ENCODE results near the gene HS3ST6.
"Not testable (repeated sequence)": the region's sequence is repeated elsewhere in the genome, so short reads cannot be mapped to it uniquely, and the experiment has no call there.

Gene HS3ST6

DNA sequence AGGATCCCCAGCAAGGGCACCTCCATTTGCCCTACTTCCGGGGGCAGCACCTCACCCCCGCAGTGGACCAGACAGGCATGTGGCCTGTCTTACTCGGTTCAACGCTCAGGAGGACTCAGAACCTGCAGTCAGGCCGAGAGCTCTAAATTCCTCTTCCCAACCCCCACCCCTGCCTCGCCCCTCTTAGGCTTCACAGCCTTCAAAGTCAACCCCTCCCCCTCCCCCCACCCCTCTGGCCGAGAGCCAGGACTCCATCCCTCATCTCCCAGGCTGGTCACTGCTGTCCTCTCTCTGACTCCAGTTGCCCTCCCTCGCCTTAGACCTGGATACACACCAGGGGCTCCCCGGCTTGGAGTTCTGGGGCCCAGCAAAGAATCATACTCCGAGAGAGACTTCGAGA lies 8.1 kb upstream of the HS3ST6 start:
- DNase-seq (ENCODE audit: low spot score), result no peak

DNA sequence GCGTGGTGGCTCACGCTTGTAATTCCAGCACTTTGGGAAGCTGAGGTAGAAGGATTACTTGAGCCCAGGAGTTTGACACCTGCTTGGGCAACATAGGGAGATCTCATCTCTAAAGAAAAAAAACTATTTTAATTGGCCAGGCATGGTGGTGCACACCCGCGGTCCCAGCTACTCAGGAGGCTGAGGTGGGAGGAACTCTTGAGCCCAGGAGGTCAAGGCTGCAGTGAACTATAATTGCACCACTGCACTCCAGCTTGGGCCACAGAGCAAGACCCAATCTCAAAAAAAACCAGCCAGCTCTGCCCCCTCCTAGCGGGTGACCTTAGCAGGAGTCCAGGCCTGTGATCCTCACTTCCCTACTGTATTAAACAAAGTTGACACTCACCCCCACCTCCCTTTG lies 5.9 kb upstream of the HS3ST6 start:
- no peak for DNase-seq (ENCODE audit: low spot score)

DNA sequence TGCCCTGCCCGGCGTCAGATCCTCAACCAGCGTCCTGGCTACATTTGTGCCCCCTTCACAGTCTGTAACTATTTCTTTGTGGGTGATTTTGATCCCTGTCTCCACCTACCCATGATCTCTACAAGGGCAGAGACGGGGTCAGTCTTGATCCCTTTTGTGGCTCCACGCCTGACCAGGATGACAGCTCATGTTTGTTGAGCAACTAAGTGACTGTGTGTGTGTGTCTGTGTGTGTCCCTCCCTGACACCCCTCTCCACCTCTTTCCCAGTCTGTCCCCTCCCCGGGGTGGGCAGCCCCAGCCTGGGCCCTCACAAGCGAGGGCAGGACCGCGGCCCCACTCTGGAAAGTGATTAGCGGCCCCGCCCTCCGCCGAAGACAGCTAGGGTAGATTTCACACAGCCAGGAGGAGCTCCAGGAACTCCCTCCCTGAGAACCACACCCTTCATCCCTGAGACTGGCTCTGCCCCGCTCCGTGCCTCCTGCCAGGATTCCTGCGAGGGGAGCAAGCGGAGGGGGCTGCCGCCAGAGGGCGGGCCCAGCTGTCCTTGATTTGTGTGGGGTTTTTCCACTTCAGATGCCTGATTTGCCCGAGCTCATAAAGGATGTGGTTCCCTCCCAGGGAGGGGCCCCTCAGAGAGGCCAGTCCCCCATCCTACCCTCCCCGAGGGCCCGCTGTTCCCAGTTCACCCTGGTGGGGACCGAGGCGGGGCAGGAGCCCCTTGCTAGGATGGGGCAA lies 5.3 kb upstream of the HS3ST6 start:
- peak; percentile 82 for DNase-seq (ENCODE audit: low spot score)

DNA sequence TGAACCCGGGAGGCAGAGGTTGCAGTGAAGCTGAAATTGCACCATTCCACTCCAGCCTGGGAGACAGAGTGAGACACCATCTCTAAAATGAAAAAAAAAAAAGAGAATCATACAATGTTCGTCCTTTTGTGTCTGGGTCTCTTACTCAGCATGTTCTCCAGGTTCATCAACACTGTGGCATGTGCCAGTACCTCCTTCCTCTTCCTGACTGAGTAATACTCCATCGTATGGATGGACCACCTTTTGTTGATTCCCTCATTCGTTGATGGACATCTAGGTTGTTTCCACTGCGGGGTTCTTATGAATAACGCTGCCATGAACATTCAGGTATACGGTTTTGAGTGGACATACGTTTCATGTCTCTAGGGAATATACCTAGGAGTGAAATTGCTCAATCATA lies 4.1 kb upstream of the HS3ST6 start:
- DNase-seq (ENCODE audit: low spot score), result no peak

DNA sequence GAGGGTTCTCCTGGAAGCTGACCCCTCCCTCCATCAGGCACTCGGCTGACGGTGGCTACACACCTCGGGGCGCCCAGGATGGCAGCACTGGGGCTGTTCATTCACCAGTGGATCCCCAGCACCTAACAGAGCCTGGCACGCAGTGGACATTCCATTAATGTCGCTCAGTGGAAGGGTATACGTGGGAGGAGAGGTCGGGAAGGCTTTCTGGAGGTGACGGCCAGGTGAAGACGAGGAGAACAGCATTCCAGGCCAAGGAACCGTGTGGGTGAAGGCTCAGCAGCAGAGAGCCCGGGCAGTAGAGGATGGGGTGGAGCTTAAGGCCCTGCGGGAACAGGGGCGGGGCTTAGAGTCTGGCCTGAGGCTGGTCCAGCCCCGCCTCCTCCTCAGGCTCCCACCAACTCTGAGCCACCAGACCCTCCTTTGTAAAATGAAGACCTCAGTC lies 2.5 kb upstream of the HS3ST6 start:
- peak; percentile 76 for DNase-seq (ENCODE audit: low spot score)

DNA sequence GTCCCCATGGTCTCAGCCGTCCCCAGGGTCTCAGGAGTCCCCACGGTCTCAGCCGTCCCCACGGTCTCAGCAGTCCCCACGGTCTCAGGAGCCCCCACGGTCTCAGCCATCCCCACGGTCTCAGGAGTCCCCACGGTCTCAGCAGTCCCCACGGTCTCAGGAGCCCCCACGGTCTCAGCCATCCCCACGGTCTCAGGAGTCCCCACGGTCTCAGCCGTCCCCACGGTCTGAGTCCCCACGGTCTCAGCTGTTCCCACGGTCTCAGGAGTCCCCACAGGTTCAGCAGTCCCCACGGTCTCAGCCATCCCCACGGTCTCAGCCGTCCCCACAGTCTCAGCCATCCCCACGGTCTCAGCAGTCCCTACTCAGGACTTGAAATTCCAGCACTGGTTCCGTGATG lies 1.9 kb upstream of the HS3ST6 start:
- DNase-seq (ENCODE audit: low spot score), result not testable (repeated sequence)

DNA sequence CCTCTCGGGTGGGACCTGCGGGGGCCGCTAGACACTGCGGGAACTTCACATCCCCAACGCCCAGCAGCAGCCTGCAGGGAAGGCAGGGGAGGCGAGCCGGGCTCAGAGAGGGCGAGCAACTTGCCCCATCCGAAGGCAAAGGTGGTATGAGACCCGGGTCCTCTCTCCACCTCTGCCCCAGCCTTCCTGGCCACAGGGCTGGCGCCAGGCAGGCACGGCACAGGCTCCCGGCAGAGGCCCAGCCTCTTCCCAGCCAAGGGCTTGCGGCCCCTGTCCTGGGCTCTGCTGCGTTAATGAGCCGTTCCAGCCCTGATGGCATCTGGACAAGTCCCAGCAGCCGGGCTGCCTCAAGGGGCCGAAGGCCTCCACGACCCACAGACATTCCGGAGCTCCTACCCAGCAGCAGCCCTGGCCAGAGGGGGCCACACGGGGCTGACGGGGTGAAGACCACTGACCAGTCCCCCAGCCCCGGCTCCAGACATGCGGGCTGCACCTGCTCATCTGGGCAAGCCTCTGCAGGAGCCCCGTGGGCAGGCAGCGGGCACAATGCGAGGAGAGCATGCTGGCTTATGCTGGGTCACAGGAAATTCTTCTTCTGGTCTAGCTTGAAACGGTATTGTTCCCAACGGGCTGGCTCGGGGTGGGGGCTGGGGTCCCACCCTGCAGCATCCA lies 1.2 kb upstream of the HS3ST6 start:
- peak; percentile 60 for DNase-seq (ENCODE audit: low spot score)

DNA sequence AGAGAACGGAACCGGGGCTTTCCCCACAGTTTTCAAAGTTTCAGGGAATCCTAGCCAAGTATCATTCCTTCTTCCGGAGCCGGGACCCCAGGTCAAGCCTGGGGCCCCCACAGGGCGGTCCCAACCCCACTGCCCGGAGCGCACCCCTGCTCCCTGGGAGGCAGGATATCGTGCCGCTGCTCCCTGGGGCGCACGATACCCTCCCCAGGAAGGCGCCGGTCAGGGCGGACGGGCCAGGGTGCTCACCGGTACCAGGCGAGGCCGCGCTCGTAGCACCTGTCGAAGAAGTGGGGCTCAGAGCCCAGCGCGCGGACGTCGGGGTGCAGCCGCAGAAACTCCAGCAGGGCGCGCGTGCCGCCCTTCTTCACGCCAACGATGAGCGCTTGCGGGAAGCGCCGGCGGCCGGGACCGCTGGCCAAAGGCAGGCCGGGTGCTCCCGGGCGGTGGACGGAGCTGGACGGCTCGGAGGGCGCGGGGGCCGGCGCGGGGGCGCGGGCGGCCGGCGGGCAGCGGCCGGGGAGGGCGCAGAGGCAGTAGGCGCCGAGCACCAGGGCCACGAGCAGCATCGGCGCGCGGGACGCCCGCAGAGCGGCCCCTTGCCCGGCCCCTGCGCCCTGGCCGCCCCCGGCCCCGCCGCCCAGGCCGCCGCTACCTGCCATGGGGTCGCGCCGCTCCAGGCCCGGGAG lies 407 bp downstream of the HS3ST6 start:
- peak; percentile 57 for DNase-seq (ENCODE audit: low spot score)

DNA sequence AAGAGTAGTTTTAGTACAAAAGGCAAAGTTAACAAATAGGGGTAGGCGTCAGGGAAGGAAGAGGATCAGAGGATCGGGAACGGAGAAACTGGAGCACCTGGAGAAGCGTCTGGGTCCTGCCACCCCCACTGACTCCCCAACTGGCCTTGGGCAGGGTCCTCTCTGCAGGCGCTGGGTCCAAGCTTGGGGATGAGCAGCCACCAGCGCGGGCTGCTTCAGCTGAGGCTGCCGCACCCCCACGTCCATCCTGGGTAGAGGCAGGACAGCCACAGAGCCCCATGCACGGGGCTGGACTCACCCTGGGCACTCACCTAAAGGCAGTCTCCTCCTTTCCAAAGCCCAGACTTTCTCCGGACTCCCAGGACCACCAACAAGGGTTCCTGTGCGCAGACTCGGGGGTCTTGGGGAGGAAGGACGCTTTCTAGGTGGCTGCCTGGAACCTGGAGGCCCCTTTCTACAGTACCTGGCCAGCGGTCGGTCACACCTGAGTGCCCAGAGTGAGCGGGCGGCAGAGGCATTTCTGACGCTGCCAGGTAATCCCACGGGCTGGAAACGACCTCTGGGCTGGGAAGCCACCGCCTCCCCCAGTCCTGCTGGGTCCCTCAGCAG lies 1.1 kb downstream of the HS3ST6 start:
- DNase-seq (ENCODE audit: low spot score), result no peak

DNA sequence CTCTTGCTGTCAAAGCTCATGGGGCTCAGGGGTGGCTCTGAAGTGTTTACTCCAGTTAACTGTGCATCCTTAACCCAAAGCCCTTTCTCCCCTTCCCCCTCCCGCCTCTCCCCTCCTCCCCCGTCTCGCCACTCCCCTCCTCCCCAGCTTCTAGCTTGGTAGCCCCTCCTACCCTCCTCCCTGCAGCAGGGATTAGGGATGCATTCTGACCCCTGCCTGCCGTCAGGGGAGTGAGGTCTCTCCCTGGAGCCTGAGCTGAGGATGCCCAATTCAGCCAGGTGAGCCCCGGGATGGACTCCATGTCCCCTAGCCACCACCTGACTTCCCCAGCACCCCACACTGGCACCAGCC lies 1.6 kb downstream of the HS3ST6 start:
- DNase-seq (ENCODE audit: low spot score), result peak; percentile 64

DNA sequence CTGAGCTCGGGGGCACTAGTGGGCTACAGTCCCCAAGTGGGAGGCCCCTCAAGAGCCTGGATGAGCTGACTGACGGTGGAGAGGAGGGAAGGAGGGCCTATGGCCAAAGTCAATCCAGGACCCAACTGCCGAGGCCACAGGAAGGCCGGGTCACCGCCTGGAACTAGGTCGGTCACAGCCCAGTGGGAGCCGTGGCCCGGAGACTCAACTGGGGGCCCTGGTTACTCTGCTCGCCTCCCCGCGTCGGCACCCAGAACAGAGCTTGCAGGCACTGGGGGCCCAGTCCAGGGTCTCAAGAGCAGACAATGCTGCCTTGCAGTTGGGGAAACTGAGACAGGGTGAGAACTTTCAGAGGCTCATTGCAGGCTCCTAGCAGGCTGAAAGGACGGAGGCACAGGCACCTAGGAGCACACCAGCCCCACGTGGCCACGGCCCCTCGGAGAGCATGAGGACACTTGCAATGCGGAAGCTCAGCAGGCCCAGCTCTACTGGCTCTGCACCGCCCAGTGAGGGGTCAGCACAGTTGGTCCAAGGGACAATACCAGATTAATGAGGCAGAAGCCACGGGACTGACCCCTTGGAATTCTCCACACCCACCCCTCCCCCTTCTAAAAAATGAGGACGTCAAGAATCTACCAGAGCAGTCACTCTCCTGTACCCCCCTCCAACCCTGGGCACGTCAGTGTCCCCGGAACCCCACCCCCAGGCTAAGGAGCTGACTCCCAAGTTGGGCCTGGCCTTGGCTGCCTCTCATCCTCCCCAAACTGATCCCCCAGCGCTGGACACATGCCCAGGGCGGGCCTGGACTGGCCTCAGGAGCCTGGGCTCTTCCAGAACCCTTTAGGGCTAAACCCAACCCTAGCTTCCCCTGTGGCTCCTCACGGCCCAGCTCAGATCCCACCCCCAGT lies 2.2 kb downstream of the HS3ST6 start:
- peak; percentile 50 for DNase-seq (ENCODE audit: low spot score)

DNA sequence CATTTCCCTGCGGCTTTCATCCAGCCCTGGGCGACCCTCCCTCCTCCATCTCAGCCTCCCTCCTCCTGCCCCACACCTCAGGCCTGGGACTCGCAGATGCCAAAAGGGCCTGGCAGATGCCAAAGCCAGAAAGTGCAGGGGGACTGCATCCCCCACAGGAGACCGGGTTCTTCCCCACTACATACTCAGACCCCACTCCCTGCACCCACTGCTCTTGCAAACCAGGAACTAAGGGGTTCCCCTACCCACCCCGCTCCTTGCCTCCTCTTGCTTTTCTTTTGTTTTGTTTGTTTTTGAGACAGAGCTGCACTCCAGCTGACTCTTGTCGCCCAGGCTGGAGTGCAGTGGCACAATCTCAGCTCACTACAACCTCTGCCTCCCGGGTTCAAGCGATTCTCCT lies 3.2 kb downstream of the HS3ST6 start:
- DNase-seq (ENCODE audit: low spot score), result no peak

DNA sequence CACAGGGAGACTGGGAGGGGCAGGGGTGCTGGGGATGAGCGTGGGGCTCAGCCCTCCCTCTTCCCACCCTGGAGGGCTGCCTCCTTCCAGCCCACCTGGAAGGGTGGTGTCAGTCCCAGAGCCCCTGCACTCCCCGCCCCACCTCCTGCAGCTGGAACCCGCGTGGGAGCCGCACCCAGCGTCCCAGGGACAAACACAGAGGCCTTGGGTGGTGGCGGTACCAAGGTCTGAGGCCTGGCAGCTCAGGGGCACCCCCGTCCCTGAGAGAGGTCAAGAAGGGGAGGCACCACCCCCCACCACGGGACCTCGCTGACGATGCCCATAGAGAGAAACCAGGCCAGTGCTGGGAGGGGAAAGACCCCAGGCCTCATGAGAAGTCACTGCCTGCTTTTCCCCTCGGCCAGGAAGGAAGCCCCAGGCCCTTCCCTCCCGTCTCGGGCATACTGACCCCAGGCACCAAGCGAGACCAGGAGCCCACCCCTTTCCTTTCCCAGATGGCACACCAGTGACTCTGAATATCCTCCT lies 4.1 kb downstream of the HS3ST6 start:
- DNase-seq (ENCODE audit: low spot score), result no peak

DNA sequence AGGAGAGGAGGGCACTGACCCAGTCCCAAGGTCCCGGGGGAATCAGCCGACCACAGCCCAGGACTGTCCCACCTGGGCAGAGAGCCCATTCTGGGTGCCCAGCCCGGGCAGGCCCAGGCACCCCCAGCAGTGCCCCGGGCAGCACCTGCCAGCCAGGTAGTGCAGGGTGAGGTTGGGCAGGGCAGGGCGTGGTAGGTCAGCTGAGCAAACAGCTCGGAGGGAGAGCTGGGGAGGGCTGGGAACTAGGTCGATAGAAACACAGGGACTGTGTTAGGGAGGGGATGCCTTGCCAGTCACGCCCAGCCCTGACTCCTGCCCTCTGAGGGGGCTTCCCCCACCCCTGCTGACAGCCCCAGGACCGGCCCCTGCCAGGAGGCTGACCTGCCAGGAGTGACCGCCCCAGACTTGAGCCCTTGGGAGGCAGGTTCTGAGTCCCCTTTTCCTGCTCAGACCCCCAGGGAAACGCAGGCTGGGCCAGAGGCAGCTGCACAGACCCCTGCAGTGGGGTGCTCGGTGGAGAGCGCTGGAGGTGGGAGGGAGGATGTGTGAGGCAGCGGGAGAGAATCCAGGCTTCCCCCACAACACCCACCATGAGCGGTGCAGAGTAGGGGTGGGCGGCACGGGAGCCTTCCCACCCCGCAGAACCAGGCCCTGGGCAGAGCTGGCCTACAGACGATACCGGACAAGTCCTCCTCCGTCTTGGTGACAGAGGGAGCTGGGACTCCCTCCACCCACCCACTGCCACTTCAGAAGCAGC lies 4.7 kb downstream of the HS3ST6 start:
- no peak for DNase-seq (ENCODE audit: low spot score)

DNA sequence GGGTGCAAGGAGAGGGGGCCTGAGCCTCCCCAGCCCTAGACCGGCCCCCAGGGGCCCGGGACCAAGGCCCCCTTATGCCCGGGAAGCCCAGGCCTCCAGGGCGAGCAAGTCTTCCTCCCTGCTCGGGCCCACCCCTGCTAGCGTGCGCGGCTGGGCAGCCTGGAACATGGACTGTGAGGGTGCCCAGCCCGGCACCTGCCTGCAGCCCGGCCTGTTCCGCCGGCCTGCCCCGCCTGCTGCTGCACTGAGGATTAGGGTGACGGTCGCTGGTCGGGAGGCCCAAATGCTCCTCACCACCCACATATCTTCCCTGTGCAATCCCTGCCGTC lies 6.0 kb downstream of the HS3ST6 start:
- DNase-seq (ENCODE audit: low spot score), result no peak

DNA sequence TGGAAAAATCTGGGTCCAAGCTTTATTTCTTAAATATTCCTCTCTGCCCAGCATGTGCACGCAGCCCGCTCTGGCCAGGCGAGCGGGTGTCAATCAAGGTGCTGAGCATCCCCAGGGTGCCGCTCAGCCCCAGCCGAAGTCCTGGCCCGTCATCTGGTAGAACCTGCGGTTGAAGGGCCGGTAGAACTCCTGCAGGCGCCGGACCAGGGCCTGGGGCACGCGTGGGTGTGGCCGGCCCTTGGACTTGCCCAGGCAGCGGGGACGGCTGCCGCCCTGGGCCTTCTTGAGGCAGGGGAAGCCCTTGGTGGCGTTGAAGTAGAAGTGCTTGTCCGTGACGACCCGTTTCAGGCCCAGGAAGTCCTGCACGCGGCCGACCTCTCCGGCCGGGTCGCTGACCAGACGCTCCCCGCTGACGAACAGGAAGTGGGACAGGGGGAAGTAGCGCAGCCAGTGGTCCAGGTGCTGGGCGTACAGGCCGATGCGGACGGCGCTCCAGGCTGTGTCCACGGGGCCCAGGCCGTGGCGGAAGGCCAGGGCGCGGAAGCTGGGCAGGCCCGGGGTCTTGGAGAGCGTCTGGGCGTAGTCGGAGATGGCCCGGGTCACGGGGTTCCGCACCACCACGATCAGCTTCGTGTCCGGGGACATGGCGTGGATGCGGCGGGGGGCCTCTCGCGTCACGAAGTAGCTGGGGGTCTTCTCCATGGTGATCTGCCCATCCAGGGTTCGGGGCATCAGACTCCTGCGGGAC lies 6.6 kb downstream of the HS3ST6 start:
- no peak for DNase-seq (ENCODE audit: low spot score)

DNA sequence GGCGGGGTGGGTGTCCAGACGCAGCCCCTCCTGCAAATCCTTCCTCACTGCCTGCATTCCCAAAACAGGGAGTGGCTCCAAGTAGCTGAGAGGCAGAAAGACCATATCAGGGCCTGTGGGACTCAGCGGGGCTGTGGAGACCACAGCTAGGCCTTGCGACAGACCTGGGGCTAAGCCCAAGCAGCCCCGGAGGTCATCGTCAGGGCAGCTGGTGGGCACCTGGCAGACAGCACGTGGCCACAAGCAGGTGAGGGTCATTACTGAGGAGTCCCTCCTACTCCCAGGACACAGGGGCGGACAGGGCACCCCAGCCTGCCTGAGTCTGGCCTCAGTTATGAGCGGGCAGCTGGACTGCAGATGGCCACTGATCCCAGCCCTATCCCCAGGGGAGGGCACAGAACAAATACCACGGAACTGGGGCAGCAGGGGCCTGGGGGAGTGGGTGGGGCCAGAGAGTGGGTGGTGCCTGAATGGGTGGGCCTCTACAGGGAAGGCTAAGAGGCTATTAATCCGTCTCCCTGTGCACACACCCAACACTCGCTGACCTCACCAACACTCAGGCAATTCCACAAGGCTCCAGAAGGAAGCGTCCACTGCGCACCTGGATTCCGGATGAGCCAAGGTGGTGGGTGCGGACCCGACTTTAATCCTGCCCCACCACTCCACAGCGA lies 8.5 kb downstream of the HS3ST6 start:
- DNase-seq (ENCODE audit: low spot score), result peak; percentile 53

DNA sequence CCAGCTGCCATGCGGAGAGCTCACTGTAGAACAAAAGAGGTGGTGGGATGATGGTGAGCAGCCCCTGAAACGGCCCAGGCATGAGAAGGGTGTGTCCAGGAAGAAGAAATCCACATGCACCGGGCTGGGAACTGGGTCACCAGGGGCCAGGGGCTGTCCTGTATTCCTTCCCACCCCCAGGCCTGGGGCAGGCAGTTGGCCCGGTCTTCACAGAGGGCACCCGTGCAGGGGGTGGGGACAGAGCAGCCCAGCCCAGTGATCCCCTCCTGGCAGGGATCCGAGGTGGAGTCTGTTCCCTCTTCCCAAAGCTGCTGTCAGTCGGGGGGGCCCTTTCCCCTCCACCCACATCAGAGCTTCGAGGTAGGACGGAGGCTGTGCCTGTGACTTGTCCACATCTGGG lies 9.2 kb downstream of the HS3ST6 start:
- DNase-seq (ENCODE audit: low spot score), result no peak

DNA sequence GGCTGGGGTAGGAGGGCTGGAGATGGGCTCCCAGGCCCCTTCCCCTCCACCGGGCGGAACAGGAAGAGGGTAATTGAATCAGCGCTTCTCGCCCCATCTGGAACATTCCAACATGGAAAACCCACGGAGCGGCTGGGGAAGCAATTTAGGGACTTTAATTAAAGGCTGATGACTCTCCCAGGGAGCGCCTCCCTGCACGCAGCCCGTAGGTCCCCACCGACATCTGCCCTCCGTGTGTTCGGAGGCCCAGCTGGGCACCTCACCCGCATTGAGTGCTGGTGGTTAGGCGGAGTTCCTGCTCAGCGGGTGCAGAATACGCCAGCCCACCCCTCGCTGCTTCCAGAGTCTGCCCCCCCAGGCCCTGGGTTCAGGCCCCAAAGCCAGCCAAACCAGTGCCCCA lies 10.0 kb downstream of the HS3ST6 start:
- no peak for DNase-seq (ENCODE audit: low spot score)
